PC-3 (cell line): ENCODE measurements around the gene NPS. TPM values are rescaled to one million over a fixed set of nuclear protein-coding genes. Genes with fewer than 3 reads are reported as not detected.

ENCODE experiments used
- total RNA-seq: library from RNA; depleted of rRNA; stranded (reverse); fragments of >200 nt; gene quantifications from 2 replicates; pipeline ENCODE4 v1.2.3, GENCODE V29; 2014; rRNA removed

The NPS gene
- total RNA-seq, 1 experiment from 2014 or later, result not detected

Other genes with a start within 250 kb of the NPS start
- gene FOXI2, start 187.9 kb downstream of the NPS start, total RNA-seq, result not detected in 2 replicates